ENCODE measurements around the gene SERPINB8.

SERPINB8 gene

DNA sequence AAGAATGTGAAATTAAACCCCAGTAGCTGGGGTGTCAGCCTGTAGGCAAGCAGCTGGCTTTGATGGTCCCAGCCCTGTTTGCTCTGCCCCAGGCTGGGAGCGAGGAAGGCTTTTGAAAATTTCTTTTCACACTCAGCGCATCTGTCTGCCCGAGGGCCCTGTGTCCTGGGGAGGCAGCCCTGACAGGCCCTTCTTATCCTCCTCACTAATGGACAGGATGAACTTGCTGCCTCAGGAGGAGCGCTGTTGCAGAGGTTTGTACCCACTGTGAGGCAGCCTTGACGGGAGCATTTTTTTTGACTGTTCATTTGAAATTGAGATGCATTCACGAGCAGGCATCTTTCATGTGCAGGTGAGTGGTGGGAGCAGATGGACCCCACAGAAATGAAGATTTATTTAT lies 62.4 kb downstream of the SERPINB8 start:
- H3K4me3 ChIP-seq (ENCODE audit: low read length): no peak overlapping the region
- no peak for DNase-seq (ENCODE audit: low read depth)
- TF ChIP-seq, protein P1, sequence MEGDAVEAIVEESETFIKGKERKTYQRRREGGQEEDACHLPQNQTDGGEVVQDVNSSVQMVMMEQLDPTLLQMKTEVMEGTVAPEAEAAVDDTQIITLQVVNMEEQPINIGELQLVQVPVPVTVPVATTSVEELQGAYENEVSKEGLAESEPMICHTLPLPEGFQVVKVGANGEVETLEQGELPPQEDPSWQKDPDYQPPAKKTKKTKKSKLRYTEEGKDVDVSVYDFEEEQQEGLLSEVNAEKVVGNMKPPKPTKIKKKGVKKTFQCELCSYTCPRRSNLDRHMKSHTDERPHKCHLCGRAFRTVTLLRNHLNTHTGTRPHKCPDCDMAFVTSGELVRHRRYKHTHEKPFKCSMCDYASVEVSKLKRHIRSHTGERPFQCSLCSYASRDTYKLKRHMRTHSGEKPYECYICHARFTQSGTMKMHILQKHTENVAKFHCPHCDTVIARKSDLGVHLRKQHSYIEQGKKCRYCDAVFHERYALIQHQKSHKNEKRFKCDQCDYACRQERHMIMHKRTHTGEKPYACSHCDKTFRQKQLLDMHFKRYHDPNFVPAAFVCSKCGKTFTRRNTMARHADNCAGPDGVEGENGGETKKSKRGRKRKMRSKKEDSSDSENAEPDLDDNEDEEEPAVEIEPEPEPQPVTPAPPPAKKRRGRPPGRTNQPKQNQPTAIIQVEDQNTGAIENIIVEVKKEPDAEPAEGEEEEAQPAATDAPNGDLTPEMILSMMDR (conservative IDR thresholded peaks at IDR 0.05; ENCODE audit: low read length): no peak

DNA sequence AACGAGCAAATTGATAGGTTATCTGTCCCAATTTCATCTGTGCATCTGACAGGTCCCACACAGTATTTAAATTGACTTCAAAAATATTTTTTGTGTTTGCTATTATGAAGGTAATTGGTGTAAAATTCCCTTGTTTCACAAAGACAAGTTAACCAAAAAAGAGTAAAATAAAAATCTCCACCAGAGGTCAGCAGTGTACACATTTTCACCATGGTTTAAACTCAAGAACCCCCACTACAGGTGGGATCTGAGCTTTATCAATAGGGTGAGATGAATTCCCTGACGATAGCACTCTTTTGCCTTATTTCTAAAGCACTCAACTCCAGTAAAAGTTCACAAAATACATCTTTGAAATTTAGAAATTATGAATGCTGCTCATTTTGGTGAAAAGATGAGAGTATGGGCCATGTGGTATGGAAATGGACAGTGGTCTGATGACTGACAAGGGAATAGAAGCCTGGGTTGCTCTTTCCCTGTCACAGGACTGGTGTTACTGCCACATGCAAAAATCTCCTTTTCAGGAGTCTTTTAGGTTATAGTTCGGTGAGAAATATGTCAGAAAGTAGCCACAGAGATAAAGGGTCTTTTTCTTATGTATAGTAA lies 68.0 kb downstream of the SERPINB8 start:
- TF ChIP-seq, protein P1 (conservative IDR thresholded peaks at IDR 0.05; ENCODE audit: low read length): peak; percentile 61
- H3K4me3 ChIP-seq (ENCODE audit: low read length): no peak overlapping the region
- peak; percentile 22 for DNase-seq (ENCODE audit: low read depth)
